Keratinocyte (primary cell): ENCODE results near the gene DPF3.

Experiments used
- EZH2 ChIP-seq: IDR thresholded peaks from one replicate; pipeline ENCODE4 v1.6.1; 2012; ENCODE audit warnings: inconsistent platforms, mild to moderate bottlenecking, low read length, moderate library complexity
- TF ChIP-seq, protein P1 (sequence below), 3 experiments: IDR thresholded peaks in 1 of 3; conservative IDR thresholded peaks in 1 of 3; optimal IDR thresholded peaks in 1 of 3; 2 replicates in 2 of 3; 3 replicates in 1 of 3; pipeline versions ENCODE3 to v1.5.1; 2011; ENCODE audit warnings: low read length in 3 of 3, mild to moderate bottlenecking in 3 of 3, moderate library complexity in 2 of 3, control low read depth in 1 of 3, inconsistent platforms in 1 of 3; ENCODE audit not compliant: insufficient read depth in 2 of 3; ENCODE audit errors: extremely low read depth in 1 of 3

DNA sequence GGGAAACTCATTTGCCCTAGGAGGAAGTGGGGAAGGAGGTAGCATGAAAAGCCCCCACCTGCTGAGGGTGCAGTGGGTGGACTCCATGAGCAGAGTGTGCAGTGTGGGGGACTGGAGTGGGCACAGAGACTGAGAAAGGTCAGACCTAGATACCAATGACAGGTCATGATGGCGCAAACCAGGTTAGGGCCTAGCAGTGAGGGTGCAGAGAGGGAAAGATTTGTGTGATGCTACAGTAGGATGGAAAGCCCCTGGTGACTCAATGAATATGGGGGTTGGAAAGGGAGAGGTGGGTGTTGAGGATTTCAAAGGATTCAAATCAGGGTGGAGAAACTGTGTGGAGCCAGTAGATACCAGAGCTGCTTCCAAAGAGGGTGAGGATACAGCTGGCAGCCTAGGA is 319.2 kb downstream of the DPF3 start:
- TF ChIP-seq, protein P1, sequence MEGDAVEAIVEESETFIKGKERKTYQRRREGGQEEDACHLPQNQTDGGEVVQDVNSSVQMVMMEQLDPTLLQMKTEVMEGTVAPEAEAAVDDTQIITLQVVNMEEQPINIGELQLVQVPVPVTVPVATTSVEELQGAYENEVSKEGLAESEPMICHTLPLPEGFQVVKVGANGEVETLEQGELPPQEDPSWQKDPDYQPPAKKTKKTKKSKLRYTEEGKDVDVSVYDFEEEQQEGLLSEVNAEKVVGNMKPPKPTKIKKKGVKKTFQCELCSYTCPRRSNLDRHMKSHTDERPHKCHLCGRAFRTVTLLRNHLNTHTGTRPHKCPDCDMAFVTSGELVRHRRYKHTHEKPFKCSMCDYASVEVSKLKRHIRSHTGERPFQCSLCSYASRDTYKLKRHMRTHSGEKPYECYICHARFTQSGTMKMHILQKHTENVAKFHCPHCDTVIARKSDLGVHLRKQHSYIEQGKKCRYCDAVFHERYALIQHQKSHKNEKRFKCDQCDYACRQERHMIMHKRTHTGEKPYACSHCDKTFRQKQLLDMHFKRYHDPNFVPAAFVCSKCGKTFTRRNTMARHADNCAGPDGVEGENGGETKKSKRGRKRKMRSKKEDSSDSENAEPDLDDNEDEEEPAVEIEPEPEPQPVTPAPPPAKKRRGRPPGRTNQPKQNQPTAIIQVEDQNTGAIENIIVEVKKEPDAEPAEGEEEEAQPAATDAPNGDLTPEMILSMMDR (optimal IDR thresholded peaks at IDR 0.05 in 1 of 3, IDR thresholded peaks at IDR 0.05 in 1 of 3, conservative IDR thresholded peaks at IDR 0.05 in 1 of 3; ENCODE audit: extremely low read depth in 1 of 3, insufficient read depth in 2 of 3, low read length in 3 of 3), result no peak
- no peak for TF ChIP-seq EZH2
